ENCODE data around the gene CORIN.

DNA sequence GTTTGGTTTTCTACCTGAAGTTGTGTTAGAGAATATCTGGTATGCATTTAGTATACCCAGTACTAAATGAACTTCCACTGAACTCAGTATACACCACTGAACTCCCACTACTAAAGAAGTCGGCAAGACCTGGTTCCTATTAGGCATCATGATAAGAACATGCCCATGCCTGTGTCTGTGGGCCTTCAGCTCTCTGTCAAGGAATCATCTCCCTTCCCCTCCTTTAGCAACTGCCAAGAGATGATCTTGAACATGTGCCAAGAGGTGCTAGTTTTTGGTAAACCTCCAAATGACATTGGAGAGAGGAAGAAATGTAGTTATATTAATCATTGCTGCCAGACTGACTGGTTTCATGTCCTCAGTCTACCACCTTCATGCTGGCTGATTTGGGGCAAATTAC lies 239.5 kb downstream of the CORIN start:
- no peak for TF ChIP-seq EZH2phosphoT487 (IDR thresholded peaks at IDR 0.05; ENCODE audit: unreplicated experiment)
- TF ChIP-seq EZH2 (IDR thresholded peaks at IDR 0.05; ENCODE audit: low read depth, unreplicated experiment) = no peak
- TF ChIP-seq, protein P1, sequence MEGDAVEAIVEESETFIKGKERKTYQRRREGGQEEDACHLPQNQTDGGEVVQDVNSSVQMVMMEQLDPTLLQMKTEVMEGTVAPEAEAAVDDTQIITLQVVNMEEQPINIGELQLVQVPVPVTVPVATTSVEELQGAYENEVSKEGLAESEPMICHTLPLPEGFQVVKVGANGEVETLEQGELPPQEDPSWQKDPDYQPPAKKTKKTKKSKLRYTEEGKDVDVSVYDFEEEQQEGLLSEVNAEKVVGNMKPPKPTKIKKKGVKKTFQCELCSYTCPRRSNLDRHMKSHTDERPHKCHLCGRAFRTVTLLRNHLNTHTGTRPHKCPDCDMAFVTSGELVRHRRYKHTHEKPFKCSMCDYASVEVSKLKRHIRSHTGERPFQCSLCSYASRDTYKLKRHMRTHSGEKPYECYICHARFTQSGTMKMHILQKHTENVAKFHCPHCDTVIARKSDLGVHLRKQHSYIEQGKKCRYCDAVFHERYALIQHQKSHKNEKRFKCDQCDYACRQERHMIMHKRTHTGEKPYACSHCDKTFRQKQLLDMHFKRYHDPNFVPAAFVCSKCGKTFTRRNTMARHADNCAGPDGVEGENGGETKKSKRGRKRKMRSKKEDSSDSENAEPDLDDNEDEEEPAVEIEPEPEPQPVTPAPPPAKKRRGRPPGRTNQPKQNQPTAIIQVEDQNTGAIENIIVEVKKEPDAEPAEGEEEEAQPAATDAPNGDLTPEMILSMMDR (conservative IDR thresholded peaks at IDR 0.05; ENCODE audit: low read depth in 2 of 2) = no peak
- TF ChIP-seq NANOG (IDR thresholded peaks at IDR 0.05; ENCODE audit: borderline replicate concordance) = no peak
- TF ChIP-seq, protein P2, sequence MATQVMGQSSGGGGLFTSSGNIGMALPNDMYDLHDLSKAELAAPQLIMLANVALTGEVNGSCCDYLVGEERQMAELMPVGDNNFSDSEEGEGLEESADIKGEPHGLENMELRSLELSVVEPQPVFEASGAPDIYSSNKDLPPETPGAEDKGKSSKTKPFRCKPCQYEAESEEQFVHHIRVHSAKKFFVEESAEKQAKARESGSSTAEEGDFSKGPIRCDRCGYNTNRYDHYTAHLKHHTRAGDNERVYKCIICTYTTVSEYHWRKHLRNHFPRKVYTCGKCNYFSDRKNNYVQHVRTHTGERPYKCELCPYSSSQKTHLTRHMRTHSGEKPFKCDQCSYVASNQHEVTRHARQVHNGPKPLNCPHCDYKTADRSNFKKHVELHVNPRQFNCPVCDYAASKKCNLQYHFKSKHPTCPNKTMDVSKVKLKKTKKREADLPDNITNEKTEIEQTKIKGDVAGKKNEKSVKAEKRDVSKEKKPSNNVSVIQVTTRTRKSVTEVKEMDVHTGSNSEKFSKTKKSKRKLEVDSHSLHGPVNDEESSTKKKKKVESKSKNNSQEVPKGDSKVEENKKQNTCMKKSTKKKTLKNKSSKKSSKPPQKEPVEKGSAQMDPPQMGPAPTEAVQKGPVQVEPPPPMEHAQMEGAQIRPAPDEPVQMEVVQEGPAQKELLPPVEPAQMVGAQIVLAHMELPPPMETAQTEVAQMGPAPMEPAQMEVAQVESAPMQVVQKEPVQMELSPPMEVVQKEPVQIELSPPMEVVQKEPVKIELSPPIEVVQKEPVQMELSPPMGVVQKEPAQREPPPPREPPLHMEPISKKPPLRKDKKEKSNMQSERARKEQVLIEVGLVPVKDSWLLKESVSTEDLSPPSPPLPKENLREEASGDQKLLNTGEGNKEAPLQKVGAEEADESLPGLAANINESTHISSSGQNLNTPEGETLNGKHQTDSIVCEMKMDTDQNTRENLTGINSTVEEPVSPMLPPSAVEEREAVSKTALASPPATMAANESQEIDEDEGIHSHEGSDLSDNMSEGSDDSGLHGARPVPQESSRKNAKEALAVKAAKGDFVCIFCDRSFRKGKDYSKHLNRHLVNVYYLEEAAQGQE (IDR thresholded peaks at IDR 0.05; ENCODE audit: unreplicated experiment) = no peak
- no peak for TF ChIP-seq POLR2AphosphoS5 (IDR thresholded peaks at IDR 0.05; ENCODE audit: low read depth)
- TF ChIP-seq JUNB (IDR thresholded peaks at IDR 0.05; ENCODE audit: unreplicated experiment) = no peak
- TF ChIP-seq, protein P3, sequence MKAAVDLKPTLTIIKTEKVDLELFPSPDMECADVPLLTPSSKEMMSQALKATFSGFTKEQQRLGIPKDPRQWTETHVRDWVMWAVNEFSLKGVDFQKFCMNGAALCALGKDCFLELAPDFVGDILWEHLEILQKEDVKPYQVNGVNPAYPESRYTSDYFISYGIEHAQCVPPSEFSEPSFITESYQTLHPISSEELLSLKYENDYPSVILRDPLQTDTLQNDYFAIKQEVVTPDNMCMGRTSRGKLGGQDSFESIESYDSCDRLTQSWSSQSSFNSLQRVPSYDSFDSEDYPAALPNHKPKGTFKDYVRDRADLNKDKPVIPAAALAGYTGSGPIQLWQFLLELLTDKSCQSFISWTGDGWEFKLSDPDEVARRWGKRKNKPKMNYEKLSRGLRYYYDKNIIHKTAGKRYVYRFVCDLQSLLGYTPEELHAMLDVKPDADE (IDR thresholded peaks at IDR 0.05) = no peak
- TF ChIP-seq ZNF114 (CRISPR knock-in tag; IDR thresholded peaks at IDR 0.05) = no peak

All from GM23338 (cell line).